Pancreas (tissue), 10 donors: Measurements from ENCODE around the gene FUOM. TPM values are rescaled to one million over a fixed set of nuclear protein-coding genes. Genes with fewer than 3 reads are reported as not detected.

ENCODE experiments used
- ATAC-seq, 4 donors: fragments of 200-7000 bp; cut with Tn5 transposase; one replicate each; pipeline versions ENCODE4 v1.8.0 to v1.9.1; 2020; ENCODE audit warnings: mild to moderate bottlenecking in 4 of 4, moderate library complexity in 4 of 4
- DNase-seq, 6 donors: peaks; one replicate each; pipeline ENCODE4 v3.0.0-alpha.2; 2020
- FAIRE-seq: peaks from 2 replicates; lab custom pipeline; 2012; peaks lifted over from hg19 to GRCh38; lab: Jason Lieb, UNC
- H3K27ac ChIP-seq, 4 donors: fragments of 200-600 bp; sonication (generic); 1 replicate in 3 of 4; 2 replicates in 1 of 4; pipeline versions ENCODE4 v1.5.0 to v1.8.0; 2020
- H3K27me3 ChIP-seq, 4 donors: fragments of 200-600 bp; one replicate each; pipeline ENCODE4 v1.8.0; 2021
- H3K36me3 ChIP-seq, 3 donors: fragments of 200-600 bp; sonication (generic) in 1 of 3; one replicate each; pipeline versions ENCODE4 v1.5.0 to v1.8.0; 2020 to 2021
- H3K4me1 ChIP-seq, 3 donors: fragments of 200-600 bp; one replicate each; pipeline ENCODE4 v1.8.0; 2021
- H3K4me3 ChIP-seq, 4 donors: fragments of 200-600 bp; sonication (generic) in 2 of 4; one replicate each; pipeline versions ENCODE4 v1.5.0 to v1.8.0; 2020 to 2021
- H3K9me3 ChIP-seq, 4 donors: fragments of 200-600 bp; one replicate each; pipeline ENCODE4 v1.8.0; 2021
- WGBS, 2 donors: extraction: QIAGEN DNeasy Blood & Tissue Kit; methylation state at CpG; one replicate each; pipeline ENCODE4 v1.1.7; 2013; 5-methylcytosine and 5-hydroxymethylcytosine counted together
- intact Hi-C, 3 donors: fragments of 100-400 bp; cut with DNase I; formaldehyde crosslinking; loops; one replicate each; pipeline versions ENCODE4 v1.11.1 to v1.14.2; 2022
- polyA plus RNA-seq, 2 donors: library from polyadenylated mRNA; stranded (reverse); fragments of 200-250 nt; gene quantifications; one replicate each; pipeline ENCODE4 v1.2.3, GENCODE V29; 2013
- total RNA-seq, 6 donors: library from RNA; stranded (reverse); fragmentation: NEBNext Ultra II Directional in 4 of 6; extraction: Animal tissue kit (Norgen Biotek cat#: 25700) in 4 of 6; gene quantifications; one replicate each; pipeline versions ENCODE4 v1.2.1 to v1.2.4, GENCODE V29; 2021 to 2023
- TF ChIP-seq, protein P1 (sequence below), 4 donors: fragments of 200-600 bp; sonication (generic) in 3 of 4; IDR thresholded peaks; one replicate each; pipeline versions ENCODE4 v1.5.0 to v1.8.0; 2021; ENCODE audit warnings: antibody characterized with exemption in 4 of 4
- donor health status: healthy with polysubstance abuse.
- donor health status: DM: no; HTN: no; CAD: no; lungs with moderate emphysema.
- donor health status: DM: no; HTN: no; CAD: no.
- donor health status: control.
- donor health status: control.
- donor health status: Bipolar disorder and iron deficiency.
- donor health status: DM: yes; HTN: yes; CAD: no.
- donor health status: DM: no; HTN: no; CAD: no.
- donor health status: DM: no; HTN: no; CAD: no.
- donor health status: DM: yes; HTN: yes; CAD: no.

FUOM gene
- total and polyA plus RNA-seq, 8 donors = 6.3 to 19.2 (median 10.3) TPM

DNA sequence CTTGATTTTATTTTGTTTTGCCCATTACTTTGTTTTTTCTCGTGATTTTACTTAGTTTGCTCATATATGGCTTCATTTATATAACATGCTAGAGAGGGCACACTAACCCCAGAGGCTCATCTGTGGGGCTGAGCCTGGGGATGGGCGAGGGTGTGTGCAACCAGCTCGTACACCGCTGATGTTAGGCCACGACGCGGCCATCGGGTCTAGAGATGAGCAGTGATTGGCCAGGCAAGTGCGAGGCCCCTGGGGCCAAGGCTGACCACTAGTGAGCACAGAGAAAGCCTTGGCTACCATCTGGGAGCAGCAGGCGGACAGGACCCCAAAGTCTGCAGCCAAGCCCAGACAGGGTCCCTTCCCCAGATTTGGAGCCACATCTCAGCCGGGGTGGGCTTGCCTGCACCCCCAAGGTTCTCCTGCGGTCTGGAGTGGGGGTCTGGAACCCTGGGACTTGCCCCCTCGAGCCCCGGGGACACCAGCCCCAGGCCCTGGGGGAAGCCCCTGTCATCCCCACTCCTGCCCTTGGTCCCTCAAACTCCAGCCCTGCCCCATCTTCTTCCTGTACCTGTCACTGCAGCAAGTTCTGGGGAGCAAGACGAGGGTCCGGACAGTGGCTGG, 3.7 kb downstream of the FUOM start:
- Histone ChIP-seq H3K4me3 (no peak overlapping the region), H3K27me3 (no peaks in the 10 kb centered on the region), H3K4me1 (peaks cover 0 to 6% (median 3%) of the 10 kb centered on the region in 3 donors), H3K36me3 (no peaks in the 10 kb centered on the region), H3K27ac (no peak overlapping the region), H3K9me3 (no peaks in the 10 kb centered on the region)
- intact Hi-C loops = no loop called here
- WGBS, 2 donors = 83 to 94% methylated on average over 15 to 16 of the region's 16 CpGs
- FAIRE-seq (no peak), ATAC-seq (no peak), DNase-seq (no peak)
- TF ChIP-seq, protein P1, sequence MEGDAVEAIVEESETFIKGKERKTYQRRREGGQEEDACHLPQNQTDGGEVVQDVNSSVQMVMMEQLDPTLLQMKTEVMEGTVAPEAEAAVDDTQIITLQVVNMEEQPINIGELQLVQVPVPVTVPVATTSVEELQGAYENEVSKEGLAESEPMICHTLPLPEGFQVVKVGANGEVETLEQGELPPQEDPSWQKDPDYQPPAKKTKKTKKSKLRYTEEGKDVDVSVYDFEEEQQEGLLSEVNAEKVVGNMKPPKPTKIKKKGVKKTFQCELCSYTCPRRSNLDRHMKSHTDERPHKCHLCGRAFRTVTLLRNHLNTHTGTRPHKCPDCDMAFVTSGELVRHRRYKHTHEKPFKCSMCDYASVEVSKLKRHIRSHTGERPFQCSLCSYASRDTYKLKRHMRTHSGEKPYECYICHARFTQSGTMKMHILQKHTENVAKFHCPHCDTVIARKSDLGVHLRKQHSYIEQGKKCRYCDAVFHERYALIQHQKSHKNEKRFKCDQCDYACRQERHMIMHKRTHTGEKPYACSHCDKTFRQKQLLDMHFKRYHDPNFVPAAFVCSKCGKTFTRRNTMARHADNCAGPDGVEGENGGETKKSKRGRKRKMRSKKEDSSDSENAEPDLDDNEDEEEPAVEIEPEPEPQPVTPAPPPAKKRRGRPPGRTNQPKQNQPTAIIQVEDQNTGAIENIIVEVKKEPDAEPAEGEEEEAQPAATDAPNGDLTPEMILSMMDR (IDR thresholded peaks at IDR 0.05) = no peak

DNA sequence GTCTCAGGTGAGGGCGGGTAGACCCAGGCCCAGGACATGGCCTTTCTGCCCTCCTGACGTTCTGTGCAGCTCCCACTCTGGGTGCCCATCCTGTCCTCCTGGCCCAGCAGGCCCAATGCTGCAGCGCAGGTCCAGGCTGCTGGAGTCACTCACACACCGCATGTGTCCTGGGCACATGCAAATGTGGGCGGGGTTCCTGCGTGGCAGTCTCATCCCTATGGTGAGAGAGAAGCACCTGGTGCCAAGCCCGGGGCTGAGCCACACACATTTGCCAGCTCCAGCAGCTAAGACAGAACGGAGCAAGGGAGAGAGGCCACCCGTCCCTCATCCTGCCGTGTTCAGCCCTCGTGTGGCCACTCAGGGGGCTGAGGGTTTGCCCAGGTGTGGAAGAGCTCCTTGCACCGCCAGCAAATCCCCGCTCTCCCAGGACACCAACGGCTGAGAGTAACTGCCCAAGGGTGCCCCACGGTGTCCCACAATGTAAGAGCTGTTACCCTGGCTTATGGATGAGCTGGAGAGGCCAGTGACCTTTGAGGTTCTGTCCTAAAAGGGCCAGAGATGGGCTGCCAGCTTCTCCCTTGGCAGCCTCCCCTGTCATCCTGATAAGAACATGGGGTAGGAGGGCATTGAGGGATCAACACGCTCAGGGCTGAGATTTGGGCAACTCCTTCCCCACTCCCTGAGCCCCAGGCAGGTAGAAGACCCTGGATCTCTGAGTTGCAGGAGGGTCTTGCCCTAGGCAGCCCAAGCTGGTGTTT, 4.4 kb downstream of the FUOM start:
- 61 to 62% methylated on average over 16 of the region's 16 CpGs for WGBS, 2 donors

DNA sequence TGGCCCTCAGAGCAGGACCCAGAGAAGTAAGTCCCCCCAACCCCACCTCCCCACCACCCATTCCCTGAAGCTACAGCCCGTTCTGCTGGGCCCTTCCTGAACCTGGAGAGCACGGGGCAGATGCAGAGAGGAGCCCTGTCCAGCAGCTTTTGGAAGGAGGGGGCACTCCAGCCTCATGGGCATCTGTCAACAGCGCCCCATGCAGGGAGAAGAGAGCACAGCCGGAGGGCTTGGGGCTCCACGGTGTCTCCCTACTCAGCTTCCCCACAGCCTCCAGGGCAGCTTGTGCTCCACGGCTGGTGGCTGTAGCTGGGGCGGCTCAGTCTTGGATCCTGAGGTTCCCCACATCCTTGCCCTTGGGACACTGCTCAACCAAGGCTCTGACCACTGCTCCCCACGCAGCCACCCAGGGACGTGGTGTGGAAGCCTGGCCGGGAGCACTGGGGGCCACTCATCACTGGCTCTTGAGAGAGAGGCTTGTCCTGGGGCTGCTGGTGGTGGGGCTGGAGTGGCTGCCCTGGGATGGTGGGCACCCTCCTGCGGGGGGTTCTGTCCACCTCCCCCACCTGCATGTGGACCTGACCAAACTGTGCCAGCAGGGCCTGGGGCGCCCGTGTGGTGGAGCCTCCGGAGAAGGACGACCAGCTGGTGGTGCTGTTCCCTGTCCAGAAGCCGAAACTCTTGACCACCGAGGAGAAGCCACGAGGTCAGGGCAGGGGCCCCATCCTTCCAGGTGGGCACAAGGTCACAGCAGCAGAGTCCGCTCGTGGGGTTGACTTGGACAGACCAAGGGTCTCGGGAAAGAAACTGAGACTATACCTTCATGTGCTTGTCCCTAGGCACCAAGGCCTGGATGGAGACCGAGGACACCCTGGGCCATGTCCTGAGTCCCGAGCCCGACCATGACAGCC, 6.2 kb downstream of the FUOM start:
- H3K4me3 ChIP-seq = no peak overlapping the region
- H3K27me3 ChIP-seq = no peaks in the 10 kb centered on the region
- H3K9me3 ChIP-seq = no peaks in the 10 kb centered on the region
- DNase-seq = no peak
- no peak for ATAC-seq
- no peak for FAIRE-seq
- H3K4me1 ChIP-seq = no peaks in the 10 kb centered on the region
- TF ChIP-seq, protein P1 (IDR thresholded peaks at IDR 0.05) = no peak
- no peaks in the 10 kb centered on the region for H3K36me3 ChIP-seq
- no peak overlapping the region for H3K27ac ChIP-seq
- 63 to 68% methylated on average over 24 of the region's 24 CpGs for whole genome bisulfite sequencing, 2 donors
- intact Hi-C loops = no loop called here

More for the DNA sequence above, 4.4 kb downstream of the FUOM start:
- intact Hi-C loops = no loop called here
- Histone ChIP-seq H3K4me1 (peaks cover 0 to 2% (median 0%) of the 10 kb centered on the region in 3 donors), H3K9me3 (no peaks in the 10 kb centered on the region), H3K27ac (no peak overlapping the region), H3K4me3 (no peak overlapping the region), H3K27me3 (no peaks in the 10 kb centered on the region), H3K36me3 (no peaks in the 10 kb centered on the region)
- TF ChIP-seq, protein P1 (IDR thresholded peaks at IDR 0.05) = no peak
- ATAC-seq (peak in 1 of 4 donors; percentile 2), FAIRE-seq (no peak), DNase-seq (peak in 1 of 6 donors; percentile 59)

DNA sequence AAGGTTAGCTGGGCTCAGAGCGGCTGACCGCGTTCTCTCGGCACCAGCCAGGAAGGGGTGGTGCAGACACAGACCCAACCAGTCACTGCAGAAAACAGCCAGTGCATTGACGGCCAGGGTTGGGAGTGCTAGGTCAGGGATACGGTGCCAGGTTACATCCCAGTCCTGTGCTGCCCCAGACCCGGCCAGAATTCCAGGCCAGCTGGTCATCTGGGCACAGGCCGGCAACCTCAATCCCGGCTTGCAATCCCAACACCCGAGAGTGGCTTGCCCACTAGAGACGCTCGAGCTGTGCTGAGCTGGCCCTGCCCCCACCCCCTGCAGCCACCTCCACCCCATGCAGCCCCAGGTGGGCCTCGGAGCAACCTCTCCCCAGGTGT, 6.9 kb downstream of the FUOM start:
- intact Hi-C loops = no loop called here
- Histone ChIP-seq H3K4me1 (no peaks in the 10 kb centered on the region), H3K4me3 (no peak overlapping the region), H3K9me3 (no peaks in the 10 kb centered on the region), H3K27ac (no peak overlapping the region), H3K36me3 (no peaks in the 10 kb centered on the region), H3K27me3 (no peaks in the 10 kb centered on the region)
- FAIRE-seq (no peak), DNase-seq (no peak), ATAC-seq (no peak)
- 67 to 69% methylated on average over 12 to 13 of the region's 13 CpGs for WGBS, 2 donors
- TF ChIP-seq, protein P1 (IDR thresholded peaks at IDR 0.05) = no peak
